ENCODE data around the gene PDCD4. TPM values are rescaled to one million over a fixed set of nuclear protein-coding genes. Genes with fewer than 3 reads are reported as not detected.

PDCD4 gene
- total and polyA plus RNA-seq, 10 of the 15 experiments (the other 5 are each of a cell fraction or from before 2014, with no cell fraction given), result 101 to 372 (median 171) TPM

- TF ChIP-seq RELB (IDR thresholded peaks at IDR 0.05; ENCODE audit: low read depth), result peak; percentile 90
- no peak for TF ChIP-seq USF2 (IDR thresholded peaks at IDR 0.05; ENCODE audit: borderline replicate concordance, low read depth, low read length)
- 0 out of 2 replicates have a peak, but pooled peaks have one; percentile 61 for TF ChIP-seq EED (IDR thresholded peaks at IDR 0.05; ENCODE audit: low read depth)
- peak; percentile 59; the same call in 2 of the 3 replicates for TF ChIP-seq POU2F2 (IDR thresholded peaks at IDR 0.05; ENCODE audit: borderline replicate concordance, low read depth, low read length)
- TF ChIP-seq NFYB (IDR thresholded peaks at IDR 0.05; ENCODE audit: insufficient read depth, low read depth, low read length), result no peak
- TF ChIP-seq FOXK2 (IDR thresholded peaks at IDR 0.05), result no peak
- TF ChIP-seq SP1 (IDR thresholded peaks at IDR 0.05; ENCODE audit: low read depth, low read length), result peak; percentile 37
- peak in 1 of 2 experiments; percentile 94; a peak in 2 of 4 replicates for TF ChIP-seq ETV6 (conservative IDR thresholded peaks at IDR 0.05 in 1 of 2, IDR thresholded peaks at IDR 0.05 in 1 of 2; ENCODE audit: borderline replicate concordance in 1 of 2, low read depth in 1 of 2)
- no peak; the same call in 1 of the 2 replicates for TF ChIP-seq RCOR1 (conservative IDR thresholded peaks at IDR 0.05; ENCODE audit: low read depth, low read length)
- TF ChIP-seq MEF2B (IDR thresholded peaks at IDR 0.05; ENCODE audit: partially characterized antibody, poor library complexity, severe bottlenecking), result peak; percentile 86
- no peak for TF ChIP-seq ZNF592 (IDR thresholded peaks at IDR 0.05)
- peak; percentile 56; the same call in 1 of the 2 replicates for TF ChIP-seq ZNF687 (IDR thresholded peaks at IDR 0.05)
- no peak for TF ChIP-seq IRF5 (IDR thresholded peaks at IDR 0.05; ENCODE audit: borderline replicate concordance)
- TF ChIP-seq YBX1 (IDR thresholded peaks at IDR 0.05), result no peak
- no peak for TF ChIP-seq MEF2A (IDR thresholded peaks at IDR 0.05; ENCODE audit: insufficient read depth, low read depth, low read length)
- peak in 1 of 2 experiments; percentile 69; a peak in 3 of 4 replicates for TF ChIP-seq BHLHE40 (IDR thresholded peaks at IDR 0.05; ENCODE audit: borderline replicate concordance in 1 of 2, low read depth in 2 of 2, low read length in 1 of 2)
Observed at GRCh38 chr10:110918643-110919348, 47.1 kb downstream of the PDCD4 start, which contains the start of gene BBIP1 (continued).

Measured in GM12878 (cell line).